SHP77 treated with DMSO at 0.1 percent for 48 hours (cell line): ENCODE data around the gene FCGR1A.
A peak's percentile ranks its signal among the peaks of the same experiment; 100 is the strongest.
"Not testable (repeated sequence)": the region's sequence is repeated elsewhere in the genome, so short reads cannot be mapped to it uniquely, and the experiment has no call there.

ENCODE experiments used
- DNase-seq: peaks from one replicate; lab custom pipeline; 2025; lab: John Stamatoyannopoulos, UW

FCGR1A gene

DNA sequence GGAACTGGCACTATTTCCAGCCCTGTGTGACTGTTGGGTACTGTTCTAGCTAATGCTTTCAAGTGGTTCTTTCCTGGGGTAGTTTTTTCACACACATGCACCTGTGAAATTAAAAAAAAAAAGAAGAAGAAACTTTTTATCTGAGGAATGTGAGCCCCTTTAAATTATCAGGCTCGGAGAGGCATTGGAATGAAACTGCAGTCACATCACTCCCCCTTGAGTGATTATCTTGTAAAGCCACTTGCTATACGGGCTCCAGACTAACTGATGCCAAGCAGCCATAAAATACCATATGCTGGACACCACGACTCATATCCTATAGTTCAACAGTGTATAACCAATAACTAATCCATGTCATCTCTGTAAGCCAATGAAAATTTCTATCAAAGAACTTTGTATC, 5.4 kb upstream of the FCGR1A start:
- not testable (repeated sequence) for DNase-seq

DNA sequence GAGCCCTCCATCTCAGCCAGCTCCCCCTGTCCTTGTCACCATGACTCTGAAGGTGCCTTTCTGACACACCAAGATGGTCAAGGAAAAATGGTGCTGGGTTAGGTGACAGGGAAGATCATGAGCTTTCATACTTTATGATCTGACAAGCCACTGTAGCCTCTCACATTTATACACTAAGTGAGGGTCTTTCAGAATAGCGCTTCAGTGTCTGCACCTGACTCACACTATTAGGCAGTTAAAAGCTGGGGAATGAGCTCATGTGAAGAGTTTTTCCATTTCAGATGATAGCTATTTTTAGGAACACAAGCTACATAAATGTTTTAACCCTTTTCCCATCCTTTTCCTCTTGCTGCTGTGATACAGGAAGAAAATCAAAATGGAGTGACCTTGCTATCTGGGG, 4.2 kb upstream of the FCGR1A start:
- not testable (repeated sequence) for DNase-seq

DNA sequence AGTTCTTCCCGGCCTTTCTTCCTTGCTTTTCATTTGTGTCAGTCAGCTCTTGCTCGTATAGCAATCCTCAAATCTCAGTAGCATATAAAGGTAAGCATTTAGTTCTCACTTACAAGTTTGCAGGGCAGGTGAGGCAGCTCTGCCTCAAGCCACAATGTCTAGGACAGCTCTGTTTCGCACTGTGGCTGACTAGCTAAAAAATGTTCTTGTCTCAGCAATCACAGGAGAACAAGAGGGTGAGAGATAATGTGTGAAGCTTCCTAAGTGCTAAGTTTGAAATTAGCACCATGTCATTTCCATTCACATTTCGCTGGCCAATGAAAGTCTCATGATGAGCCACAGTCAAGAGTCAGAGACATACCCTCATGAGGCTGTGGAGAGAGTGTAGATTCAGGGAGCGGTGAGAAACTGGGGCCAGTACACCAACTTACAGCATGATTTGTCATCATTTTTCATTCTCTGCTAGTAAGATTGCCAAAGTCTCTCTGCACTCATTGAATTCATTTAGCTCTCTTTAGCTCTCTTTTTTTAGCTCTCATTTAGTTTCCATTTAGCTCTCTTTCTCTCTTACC, 995 bp upstream of the FCGR1A start:
- DNase-seq = not testable (repeated sequence)

DNA sequence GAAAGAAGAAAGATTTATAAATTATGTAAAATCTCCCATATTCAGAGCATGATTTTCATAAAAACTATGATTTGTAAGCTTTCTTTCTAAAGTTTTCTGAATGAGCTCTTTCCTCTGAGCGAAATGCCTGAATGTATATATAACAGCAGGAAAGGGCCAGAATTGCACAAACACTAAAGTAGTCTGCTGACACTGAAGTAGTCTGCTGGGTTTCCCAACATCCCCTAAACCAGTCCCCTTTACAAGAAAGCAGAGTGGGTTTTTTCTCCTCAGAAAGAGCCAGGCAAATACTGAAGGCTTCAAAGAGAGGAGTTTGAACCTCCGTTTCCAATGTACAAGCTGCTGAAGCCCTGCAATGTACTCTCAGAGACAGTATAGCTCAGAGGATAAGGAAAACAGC, 795 bp downstream of the FCGR1A start:
- not testable (repeated sequence) for DNase-seq

DNA sequence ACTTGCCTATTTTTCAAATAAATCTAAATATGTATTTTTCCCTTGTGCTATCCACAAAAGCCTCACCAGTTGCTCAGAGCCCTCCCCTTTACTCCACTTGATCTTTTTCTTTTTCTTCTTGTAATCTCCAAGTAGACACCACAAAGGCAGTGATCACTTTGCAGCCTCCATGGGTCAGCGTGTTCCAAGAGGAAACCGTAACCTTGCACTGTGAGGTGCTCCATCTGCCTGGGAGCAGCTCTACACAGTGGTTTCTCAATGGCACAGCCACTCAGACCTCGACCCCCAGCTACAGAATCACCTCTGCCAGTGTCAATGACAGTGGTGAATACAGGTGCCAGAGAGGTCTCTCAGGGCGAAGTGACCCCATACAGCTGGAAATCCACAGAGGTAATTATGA, 1.4 kb downstream of the FCGR1A start:
- not testable (repeated sequence) for DNase-seq

DNA sequence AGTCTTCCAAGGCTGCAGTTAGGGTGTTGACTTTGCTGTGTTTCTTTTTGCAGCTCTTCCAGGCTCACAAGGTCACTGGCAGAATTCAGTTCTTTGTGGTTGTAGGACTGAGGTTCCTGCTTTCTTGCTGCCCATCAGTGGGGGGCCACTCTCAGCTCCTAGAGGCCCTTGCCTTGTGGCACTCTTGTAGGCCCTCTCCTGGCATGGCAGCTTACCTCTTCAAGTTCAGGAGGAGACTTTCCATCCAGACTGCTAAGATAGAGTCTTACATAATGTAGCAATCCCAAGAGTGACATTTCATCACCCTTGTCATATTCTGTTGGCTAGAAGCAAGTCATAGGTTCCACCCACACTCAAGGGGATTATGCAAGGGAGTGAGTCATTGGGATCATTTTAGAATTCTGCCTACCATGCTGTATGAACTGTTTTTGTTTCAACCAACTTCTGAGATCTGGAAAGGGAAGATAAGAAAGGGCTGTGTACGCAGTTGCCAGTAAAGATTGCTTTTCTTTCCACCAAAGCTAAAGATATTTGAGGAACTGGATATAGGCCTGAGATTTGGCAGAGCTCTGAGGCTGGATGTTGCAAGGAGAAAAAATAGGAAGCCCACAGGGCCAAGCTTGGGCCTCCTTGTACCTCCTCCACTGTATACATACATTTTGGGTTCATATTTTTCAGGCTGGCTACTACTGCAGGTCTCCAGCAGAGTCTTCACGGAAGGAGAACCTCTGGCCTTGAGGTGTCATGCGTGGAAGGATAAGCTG, 5.4 kb downstream of the FCGR1A start:
- not testable (repeated sequence) for DNase-seq

- not testable (repeated sequence) for DNase-seq
These were observed 10.0 kb downstream of the FCGR1A start for GRCh38 chr1:149792502-149792901.

DNA sequence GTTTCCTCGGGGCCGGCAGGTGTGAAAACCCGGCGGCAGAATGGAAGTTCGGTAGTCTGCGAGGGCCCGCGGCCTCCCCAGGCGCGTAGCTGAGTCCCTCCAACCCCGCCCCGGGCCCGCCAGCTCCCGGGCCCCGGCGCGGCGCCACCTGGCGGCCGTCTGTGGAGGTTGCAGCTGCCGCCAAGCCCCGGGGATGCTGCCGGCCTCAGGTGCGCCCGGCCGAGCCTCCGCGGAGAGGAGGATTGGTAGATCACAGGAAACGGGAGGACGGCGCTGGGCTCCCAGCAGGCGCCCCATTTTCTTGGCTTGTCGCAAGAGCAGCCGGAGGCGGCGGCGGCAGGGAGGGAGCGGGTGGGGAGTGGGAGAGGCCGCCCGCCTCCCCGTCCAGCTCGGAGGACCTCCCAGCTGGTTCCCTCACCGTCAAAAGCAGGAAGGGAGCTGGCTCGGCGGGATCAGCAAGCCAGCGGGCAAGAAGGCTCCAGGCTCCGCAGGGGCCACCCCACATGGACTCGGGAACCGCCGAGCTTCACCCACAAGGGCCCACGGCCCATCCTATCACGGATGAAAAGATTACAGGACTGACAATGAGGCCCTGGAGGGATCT, 10.5 kb downstream of the FCGR1A start:
- DNase-seq = peak; percentile 84

DNA sequence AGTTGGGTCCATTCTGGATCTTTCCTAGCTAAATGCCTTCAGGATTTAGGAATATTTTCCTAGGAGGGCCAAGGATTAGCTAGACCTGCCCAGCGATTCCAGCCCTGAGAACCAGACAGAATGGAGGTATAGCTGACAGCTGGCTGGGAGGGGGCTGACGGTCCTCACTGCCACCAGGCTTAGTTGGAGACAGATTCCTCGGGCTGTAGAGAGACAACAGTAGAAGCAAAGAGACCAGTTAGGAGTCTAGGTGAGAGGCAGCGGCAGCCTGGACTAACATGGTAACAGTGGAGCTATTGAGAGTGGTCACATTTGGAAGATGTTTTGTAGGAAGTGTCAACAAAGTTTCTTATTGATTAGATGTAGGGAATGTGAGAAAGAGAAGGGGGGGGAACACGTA, 11.4 kb downstream of the FCGR1A start:
- not testable (repeated sequence) for DNase-seq

DNA sequence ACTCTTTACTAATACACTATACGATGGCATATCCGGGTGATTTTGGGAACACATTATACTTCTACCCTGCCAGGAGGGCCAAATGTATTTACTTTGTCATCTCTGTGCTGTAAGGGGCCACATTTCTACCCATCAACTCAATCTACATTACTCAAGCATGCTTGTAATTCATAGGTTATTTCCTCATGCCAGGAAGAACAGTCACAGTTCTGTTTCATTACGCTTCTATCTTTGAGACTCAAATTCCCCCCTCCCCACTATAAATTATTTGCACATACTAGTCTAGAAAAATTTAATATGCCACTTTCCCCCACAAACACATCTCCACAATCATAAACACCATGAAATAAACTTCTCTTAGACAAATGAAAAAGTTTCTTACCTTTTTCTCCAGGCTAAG, 19.1 kb downstream of the FCGR1A start:
- DNase-seq = not testable (repeated sequence)

GRCh38 chr1:149804417-149805080, 22.1 kb downstream of the FCGR1A start:
- DNase-seq = not testable (repeated sequence)

DNA sequence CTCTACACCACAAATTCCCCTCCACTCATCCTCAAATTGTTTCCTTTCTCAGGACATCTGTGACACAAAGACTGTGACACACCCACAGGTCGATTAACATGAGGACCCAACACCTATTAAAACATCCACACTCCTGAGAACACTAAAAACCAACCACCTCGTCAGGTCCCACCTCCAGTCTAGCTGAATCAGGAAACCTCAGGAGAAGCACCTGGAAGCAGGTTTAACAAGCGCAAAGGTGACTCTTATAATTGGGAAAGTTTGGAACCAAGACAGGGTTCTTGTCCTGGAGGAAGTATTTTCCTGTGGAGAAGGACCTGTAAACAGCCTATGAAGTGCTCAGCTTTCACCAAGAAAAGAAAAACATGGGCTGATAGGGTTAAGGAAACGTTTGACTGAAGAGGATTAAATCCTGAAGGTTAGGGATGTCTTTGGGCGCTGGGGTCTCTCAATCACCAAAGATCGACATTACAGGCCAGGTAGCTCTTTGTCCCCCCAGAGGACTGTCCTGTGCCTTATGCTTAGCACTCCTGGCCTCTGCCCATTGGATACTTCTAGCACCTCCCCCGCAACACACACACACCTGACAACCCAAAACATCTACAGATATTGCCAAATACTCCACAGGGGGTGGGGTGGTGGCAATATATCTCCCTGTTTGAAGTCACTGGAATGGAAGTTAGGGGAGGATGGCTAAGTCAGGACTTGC, 28.4 kb downstream of the FCGR1A start:
- not testable (repeated sequence) for DNase-seq

DNA sequence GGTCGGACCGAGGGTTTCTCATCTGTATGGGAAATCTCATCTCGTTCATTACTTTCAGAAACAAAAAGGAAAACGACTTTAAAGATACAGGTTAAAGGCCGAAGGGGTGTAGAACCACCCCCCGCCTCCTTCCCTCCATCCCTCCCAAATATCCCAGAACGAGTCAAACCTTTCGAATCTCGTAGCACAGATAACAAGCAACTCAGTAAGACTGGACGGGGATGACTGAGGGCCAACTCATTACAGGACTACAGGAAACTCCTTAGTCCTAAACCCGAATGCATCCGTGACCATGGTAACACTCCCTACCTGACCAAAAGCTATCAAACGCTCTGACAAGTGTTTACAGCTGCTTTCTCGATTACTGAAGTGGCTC, 29.0 kb downstream of the FCGR1A start:
- DNase-seq = peak; percentile 45

- peak; percentile 99 for DNase-seq
These were observed 29.7 kb downstream of the FCGR1A start for GRCh38 chr1:149811890-149812829.

- peak; percentile 94 for DNase-seq
These were observed 30.7 kb downstream of the FCGR1A start for GRCh38 chr1:149812893-149813801.

GRCh38 chr1:149820387-149820786, 37.9 kb downstream of the FCGR1A start:
- not testable (repeated sequence) for DNase-seq

DNA sequence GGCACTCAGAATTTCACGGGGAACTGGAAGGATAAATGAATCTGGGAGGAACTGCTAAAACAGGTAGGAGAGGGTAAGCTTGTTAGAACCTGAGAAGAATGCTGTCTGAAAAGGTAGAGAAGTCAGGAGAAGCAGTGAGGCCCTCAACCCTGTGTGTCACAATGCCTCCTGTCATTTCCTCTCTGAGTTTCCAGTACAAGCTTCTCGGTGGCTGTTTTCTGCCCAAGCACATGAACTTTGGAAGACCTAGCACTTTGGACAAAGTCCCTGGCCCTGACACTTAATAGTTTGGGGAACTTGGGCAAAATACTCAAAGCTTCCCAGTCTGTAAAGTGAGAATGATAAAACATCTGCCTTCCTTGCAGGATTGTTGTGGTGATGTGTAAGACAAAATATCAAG, 44.1 kb downstream of the FCGR1A start:
- not testable (repeated sequence) for DNase-seq

DNA sequence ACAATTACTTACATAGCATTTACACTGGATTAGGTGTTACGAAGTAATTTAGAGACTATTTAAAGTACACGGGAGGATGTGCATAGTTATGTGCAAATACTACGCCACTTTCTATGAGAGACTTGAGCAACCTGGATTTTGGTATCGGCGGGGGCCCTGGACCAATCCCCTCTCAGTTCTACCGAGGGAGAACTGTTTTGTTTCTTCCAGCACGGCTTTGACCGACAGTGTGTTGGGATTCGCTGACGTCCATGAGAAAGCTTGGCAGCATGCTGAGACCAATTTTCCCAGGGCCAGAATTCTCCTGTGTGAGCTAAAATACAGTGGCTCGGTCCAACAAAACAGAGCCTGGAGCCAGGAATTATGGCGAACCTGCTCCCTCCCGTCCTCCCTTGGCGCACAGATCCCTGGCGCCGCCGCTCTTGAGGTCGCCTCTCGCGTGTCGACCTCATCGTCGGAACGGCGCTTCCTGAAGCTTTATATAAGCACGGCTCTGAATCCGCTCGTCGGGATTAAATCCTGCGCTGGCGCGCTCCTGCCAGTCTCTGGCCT, 49.3 kb downstream of the FCGR1A start:
- not testable (repeated sequence) for DNase-seq

DNA sequence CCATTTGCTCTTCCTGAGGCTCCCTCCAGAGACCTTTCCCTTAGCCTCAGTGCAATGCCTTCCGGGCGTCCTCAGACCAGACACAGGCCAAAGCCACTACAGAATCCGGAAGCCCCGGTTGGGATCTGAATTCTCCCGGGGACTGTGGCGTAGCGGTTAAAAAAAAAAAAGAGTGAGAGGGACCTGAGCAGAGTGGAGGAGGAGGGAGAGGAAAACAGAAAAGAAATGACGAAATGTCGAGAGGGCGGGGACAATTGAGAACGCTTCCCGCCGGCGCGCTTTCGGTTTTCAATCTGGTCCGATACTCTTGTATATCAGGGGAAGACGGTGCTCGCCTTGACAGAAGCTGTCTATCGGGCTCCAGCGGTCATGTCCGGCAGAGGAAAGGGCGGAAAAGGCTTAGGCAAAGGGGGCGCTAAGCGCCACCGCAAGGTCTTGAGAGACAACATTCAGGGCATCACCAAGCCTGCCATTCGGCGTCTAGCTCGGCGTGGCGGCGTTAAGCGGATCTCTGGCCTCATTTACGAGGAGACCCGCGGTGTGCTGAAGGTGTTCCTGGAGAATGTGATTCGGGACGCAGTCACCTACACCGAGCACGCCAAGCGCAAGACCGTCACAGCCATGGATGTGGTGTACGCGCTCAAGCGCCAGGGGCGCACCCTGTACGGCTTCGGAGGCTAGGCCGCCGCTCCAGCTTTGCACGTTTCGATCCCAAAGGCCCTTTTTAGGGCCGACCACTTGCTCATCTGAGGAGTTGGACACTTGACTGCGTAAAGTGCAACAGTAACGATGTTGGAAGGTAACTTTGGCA, 50.0 kb downstream of the FCGR1A start:
- DNase-seq = not testable (repeated sequence)
